ENCODE measurements around the gene TXNL1. TPM values are rescaled to one million over a fixed set of nuclear protein-coding genes. Genes with fewer than 3 reads are reported as not detected.

The TXNL1 gene
- total and polyA plus RNA-seq, 2 donors (not counting 3 experiments of a cell fraction or from before 2014, with no cell fraction given) = 29.5 to 81.2 TPM

GRCh38 chr18:56676639-56677038 is 38.2 kb upstream of the TXNL1 start:
- Histone ChIP-seq H3K4me1 (ENCODE audit: control insufficient read depth, extremely low read depth, insufficient read depth, low read length) (peaks cover 4% of the 10 kb centered on the region), H3K27ac (ENCODE audit: insufficient read depth, low read depth, low read length) (no peak overlapping the region), H3K36me3 (ENCODE audit: control insufficient read depth in 2 of 2, extremely low read depth in 1 of 2, insufficient read depth in 2 of 2, low read length in 2 of 2) (no peaks in the 10 kb centered on the region), H3K9me3 (replicated peaks; ENCODE audit: control insufficient read depth, insufficient read depth, low read length) (no peaks in the 10 kb centered on the region), H3K9me1 (replicated peaks; ENCODE audit: control insufficient read depth, extremely low read depth, insufficient read depth, low read length) (no peaks in the 10 kb centered on the region), H3K9ac (replicated peaks; ENCODE audit: extremely low read depth, insufficient read depth, low read length) (no peak overlapping the region), H4K20me1 (replicated peaks; ENCODE audit: control insufficient read depth, extremely low read depth, insufficient read depth, low read length) (no peaks in the 10 kb centered on the region), H2AFZ (ENCODE audit: low read depth, low read length) (no peak overlapping the region), H3K27me3 (ENCODE audit: control insufficient read depth in 2 of 2, insufficient read depth in 2 of 2, low read length in 2 of 2) (no peaks in the 10 kb centered on the region), H3K79me2 (ENCODE audit: control insufficient read depth, insufficient read depth, low read length) (no peaks in the 10 kb centered on the region), H3K4me2 (ENCODE audit: insufficient read depth, low read length) (no peak overlapping the region), H3K4me3 (replicated peaks in 1 of 3; ENCODE audit: insufficient read depth in 1 of 3, low read depth in 1 of 3, low read length in 3 of 3) (no peak overlapping the region)
- BruUV-seq (replicated peaks) = no TSS peak
- ChIA-PET POLR2A (no interaction called here), CTCF (no interaction called here)
- intact Hi-C loops (cut with micrococcal nuclease) (no loop called here), dilution Hi-C loops (cut with MboI; ENCODE audit: extremely low pct_ligation_motif_present, low sequenced_read_pairs) (no loop called here)
- no peak for DNase-seq (ENCODE audit: low read depth, low spot score)
- TF ChIP-seq EZH2 (IDR thresholded peaks at IDR 0.05; ENCODE audit: borderline replicate concordance, low read depth, low read length, severe bottlenecking) = no peak
- TF ChIP-seq CTCF (IDR thresholded peaks at IDR 0.05; ENCODE audit: extremely low read depth in 1 of 2, insufficient read depth in 1 of 2, low read depth in 1 of 2, low read length in 2 of 2) = no peak
- no peak for TF ChIP-seq GATA2 (IDR thresholded peaks at IDR 0.05; ENCODE audit: insufficient read depth, insufficient read length, low read depth, low read length)
- no peak for TF ChIP-seq MYC (IDR thresholded peaks at IDR 0.05; ENCODE audit: low read depth, low read length)
- TF ChIP-seq JUN (IDR thresholded peaks at IDR 0.05; ENCODE audit: borderline replicate concordance, insufficient read depth, insufficient read length, low read depth) = no peak
- no peak for FAIRE-seq

GRCh38 chr18:56672981-56673380 is 34.6 kb upstream of the TXNL1 start:
- H3K4me1 ChIP-seq (ENCODE audit: control insufficient read depth, extremely low read depth, insufficient read depth, low read length) = peaks cover 4% of the 10 kb centered on the region
- H3K79me2 ChIP-seq (ENCODE audit: control insufficient read depth, insufficient read depth, low read length) = peaks cover 2% of the 10 kb centered on the region
- H3K4me2 ChIP-seq (ENCODE audit: insufficient read depth, low read length) = no peak overlapping the region
- H3K36me3 ChIP-seq (ENCODE audit: control insufficient read depth in 2 of 2, extremely low read depth in 1 of 2, insufficient read depth in 2 of 2, low read length in 2 of 2) = no peaks in the 10 kb centered on the region
- POLR2A ChIA-PET = no interaction called here
- dilution Hi-C loops (cut with MboI; ENCODE audit: extremely low pct_ligation_motif_present, low sequenced_read_pairs) (no loop called here), intact Hi-C loops (cut with micrococcal nuclease) (no loop called here)
- TF ChIP-seq FOS (IDR thresholded peaks at IDR 0.05; ENCODE audit: borderline replicate concordance, insufficient read depth, low read length) (no peak), MAX (IDR thresholded peaks at IDR 0.05; ENCODE audit: insufficient read depth, insufficient read length) (no peak), CTCF (IDR thresholded peaks at IDR 0.05; ENCODE audit: extremely low read depth in 1 of 2, insufficient read depth in 1 of 2, low read depth in 1 of 2, low read length in 2 of 2) (no peak), EZH2 (IDR thresholded peaks at IDR 0.05; ENCODE audit: borderline replicate concordance, low read depth, low read length, severe bottlenecking) (no peak), JUN (IDR thresholded peaks at IDR 0.05; ENCODE audit: borderline replicate concordance, insufficient read depth, insufficient read length, low read depth) (no peak), MYC (IDR thresholded peaks at IDR 0.05; ENCODE audit: low read depth, low read length) (no peak), POLR2A (IDR thresholded peaks at IDR 0.05; ENCODE audit: low read depth, low read length) (no peak), POLR2AphosphoS5 (IDR thresholded peaks at IDR 0.05; ENCODE audit: insufficient read depth, low read depth, low read length) (no peak), GATA2 (IDR thresholded peaks at IDR 0.05; ENCODE audit: insufficient read depth, insufficient read length, low read depth, low read length) (no peak)
- no peaks in the 10 kb centered on the region for H3K9me3 ChIP-seq (replicated peaks; ENCODE audit: control insufficient read depth, insufficient read depth, low read length)
- H3K9ac ChIP-seq (replicated peaks; ENCODE audit: extremely low read depth, insufficient read depth, low read length) = no peak overlapping the region
- no peak overlapping the region for H2AFZ ChIP-seq (ENCODE audit: low read depth, low read length)
- no peaks in the 10 kb centered on the region for H3K9me1 ChIP-seq (replicated peaks; ENCODE audit: control insufficient read depth, extremely low read depth, insufficient read depth, low read length)
- BruUV-seq (replicated peaks) = no TSS peak
- H3K27ac ChIP-seq (ENCODE audit: insufficient read depth, low read depth, low read length) = no peak overlapping the region
- FAIRE-seq = no peak
- CTCF ChIA-PET = no interaction called here
- no peaks in the 10 kb centered on the region for H3K27me3 ChIP-seq (ENCODE audit: control insufficient read depth in 2 of 2, insufficient read depth in 2 of 2, low read length in 2 of 2)
- no peak for DNase-seq (ENCODE audit: low read depth, low spot score)
- no peaks in the 10 kb centered on the region for H4K20me1 ChIP-seq (replicated peaks; ENCODE audit: control insufficient read depth, extremely low read depth, insufficient read depth, low read length)
- H3K4me3 ChIP-seq (replicated peaks in 1 of 3; ENCODE audit: insufficient read depth in 1 of 3, low read depth in 1 of 3, low read length in 3 of 3) = no peak overlapping the region

All from endothelial cell of umbilical vein (primary cell).